ENCODE measurements around the gene OXSR1.

The OXSR1 gene

GRCh38 chr3:38150780-38151528 lies 14.4 kb upstream of the OXSR1 start:
- peak; percentile 26 for DNase-seq (ENCODE audit: low read depth)
- H3K4me3 ChIP-seq (ENCODE audit: low read depth, low read length) = no peak overlapping the region
- no peak for TF ChIP-seq MYC (IDR thresholded peaks at IDR 0.05; ENCODE audit: low read depth, low read length)
- TF ChIP-seq, protein P1, sequence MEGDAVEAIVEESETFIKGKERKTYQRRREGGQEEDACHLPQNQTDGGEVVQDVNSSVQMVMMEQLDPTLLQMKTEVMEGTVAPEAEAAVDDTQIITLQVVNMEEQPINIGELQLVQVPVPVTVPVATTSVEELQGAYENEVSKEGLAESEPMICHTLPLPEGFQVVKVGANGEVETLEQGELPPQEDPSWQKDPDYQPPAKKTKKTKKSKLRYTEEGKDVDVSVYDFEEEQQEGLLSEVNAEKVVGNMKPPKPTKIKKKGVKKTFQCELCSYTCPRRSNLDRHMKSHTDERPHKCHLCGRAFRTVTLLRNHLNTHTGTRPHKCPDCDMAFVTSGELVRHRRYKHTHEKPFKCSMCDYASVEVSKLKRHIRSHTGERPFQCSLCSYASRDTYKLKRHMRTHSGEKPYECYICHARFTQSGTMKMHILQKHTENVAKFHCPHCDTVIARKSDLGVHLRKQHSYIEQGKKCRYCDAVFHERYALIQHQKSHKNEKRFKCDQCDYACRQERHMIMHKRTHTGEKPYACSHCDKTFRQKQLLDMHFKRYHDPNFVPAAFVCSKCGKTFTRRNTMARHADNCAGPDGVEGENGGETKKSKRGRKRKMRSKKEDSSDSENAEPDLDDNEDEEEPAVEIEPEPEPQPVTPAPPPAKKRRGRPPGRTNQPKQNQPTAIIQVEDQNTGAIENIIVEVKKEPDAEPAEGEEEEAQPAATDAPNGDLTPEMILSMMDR (IDR thresholded peaks at IDR 0.05; ENCODE audit: low read depth, low read length) = peak; percentile 27

DNA sequence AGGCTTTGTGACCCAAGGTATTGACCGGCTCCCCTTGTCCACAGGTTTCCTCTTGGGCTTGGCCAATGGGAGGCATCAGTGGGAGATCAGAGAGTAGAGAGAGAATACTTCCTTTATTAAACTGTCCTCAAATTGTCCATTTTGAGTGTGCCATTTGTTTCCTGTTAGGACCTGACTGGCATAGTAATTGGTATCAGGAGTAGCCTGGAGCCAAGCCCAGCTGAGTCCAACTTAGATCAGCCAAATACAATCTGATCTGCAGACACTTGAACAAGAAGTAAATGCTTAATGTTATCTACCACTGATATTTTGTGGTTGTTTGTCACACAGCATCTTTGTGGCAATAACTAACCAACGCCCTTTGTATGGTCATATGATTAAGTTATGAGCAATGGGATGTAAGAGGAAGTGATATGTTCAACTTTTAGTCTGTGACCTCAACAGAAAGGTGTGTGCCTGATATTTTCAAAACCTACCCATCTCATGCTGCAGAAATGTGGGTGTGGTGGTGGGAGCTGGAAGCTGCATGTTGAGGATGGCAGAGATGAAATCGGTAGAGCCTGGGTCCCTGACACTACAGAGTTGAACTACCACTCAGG lies 13.6 kb upstream of the OXSR1 start:
- no peak for TF ChIP-seq MYC (IDR thresholded peaks at IDR 0.05; ENCODE audit: low read depth, low read length)
- no peak for TF ChIP-seq MAX (IDR thresholded peaks at IDR 0.05; ENCODE audit: low read depth, low read length)
- TF ChIP-seq POLR2A (IDR thresholded peaks at IDR 0.05; ENCODE audit: extremely low read depth, insufficient read length) = no peak
- TF ChIP-seq, protein P1 (IDR thresholded peaks at IDR 0.05; ENCODE audit: low read depth, low read length) = no peak
- DNase-seq (ENCODE audit: low read depth) = peak; percentile 36
- no peak overlapping the region for H3K4me3 ChIP-seq (ENCODE audit: low read depth, low read length)

DNA sequence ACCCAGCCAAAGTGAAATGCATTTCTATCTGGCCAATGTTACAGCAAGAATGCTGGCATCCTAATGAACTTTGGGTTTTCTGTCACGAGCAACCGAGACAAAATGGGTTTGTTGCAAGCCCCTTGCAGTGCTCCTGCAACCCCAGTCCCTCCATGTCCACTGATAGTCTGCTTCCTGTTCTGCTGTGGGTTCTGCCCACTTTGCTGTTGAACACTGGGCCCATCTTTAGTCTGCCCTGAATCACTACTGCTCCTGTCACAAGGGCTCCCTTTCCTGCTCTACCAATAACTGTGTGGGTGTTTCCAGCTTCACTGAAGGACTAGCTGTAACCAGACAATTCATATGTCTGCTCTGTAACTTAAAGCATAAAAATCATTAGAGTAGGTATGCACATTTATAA lies 12.7 kb upstream of the OXSR1 start:
- TF ChIP-seq MYC (IDR thresholded peaks at IDR 0.05; ENCODE audit: low read depth, low read length) = no peak
- no peak for TF ChIP-seq MAX (IDR thresholded peaks at IDR 0.05; ENCODE audit: low read depth, low read length)
- TF ChIP-seq POLR2A (IDR thresholded peaks at IDR 0.05; ENCODE audit: extremely low read depth, insufficient read length) = no peak
- TF ChIP-seq, protein P1 (IDR thresholded peaks at IDR 0.05; ENCODE audit: low read depth, low read length) = no peak
- DNase-seq (ENCODE audit: low read depth) = no peak
- no peak overlapping the region for H3K4me3 ChIP-seq (ENCODE audit: low read depth, low read length)

DNA sequence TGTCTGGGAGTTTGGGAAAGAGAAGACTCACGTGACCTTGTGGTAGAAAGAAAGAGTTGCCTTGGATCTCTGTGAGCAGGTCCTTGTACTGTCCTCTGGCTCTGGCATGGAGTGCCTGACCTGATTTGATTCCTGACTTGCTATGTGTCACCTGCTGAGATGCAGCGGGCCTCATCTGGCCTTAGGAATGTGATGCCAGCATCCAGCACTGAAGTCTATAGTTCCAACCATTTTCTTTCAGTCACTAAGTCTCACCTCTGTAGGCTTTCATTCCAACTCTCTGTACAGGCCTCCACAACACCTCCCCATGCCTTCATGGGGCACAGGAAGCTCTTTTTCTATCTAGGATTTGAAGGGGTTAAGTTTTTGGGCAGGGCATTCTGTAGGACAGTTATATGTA lies 12.1 kb upstream of the OXSR1 start:
- no peak for TF ChIP-seq POLR2A (IDR thresholded peaks at IDR 0.05; ENCODE audit: extremely low read depth, insufficient read length)
- TF ChIP-seq MYC (IDR thresholded peaks at IDR 0.05; ENCODE audit: low read depth, low read length) = no peak
- TF ChIP-seq, protein P1 (IDR thresholded peaks at IDR 0.05; ENCODE audit: low read depth, low read length) = no peak
- TF ChIP-seq MAX (IDR thresholded peaks at IDR 0.05; ENCODE audit: low read depth, low read length) = no peak
- H3K4me3 ChIP-seq (ENCODE audit: low read depth, low read length) = no peak overlapping the region
- no peak for DNase-seq (ENCODE audit: low read depth)

- TF ChIP-seq POLR2A (IDR thresholded peaks at IDR 0.05; ENCODE audit: extremely low read depth, insufficient read length) = no peak
- no peak for TF ChIP-seq MAX (IDR thresholded peaks at IDR 0.05; ENCODE audit: low read depth, low read length)
- TF ChIP-seq MYC (IDR thresholded peaks at IDR 0.05; ENCODE audit: low read depth, low read length) = no peak
- TF ChIP-seq, protein P1 (IDR thresholded peaks at IDR 0.05; ENCODE audit: low read depth, low read length) = no peak
- DNase-seq (ENCODE audit: low read depth) = peak; percentile 55
- H3K4me3 ChIP-seq (ENCODE audit: low read depth, low read length) = no peak overlapping the region
Observed at GRCh38 chr3:38154033-38154494, 11.3 kb upstream of the OXSR1 start.
